IPS-18c (cell line): ENCODE data around the gene EEF2.

Experiments
- H3K4me3 ChIP-seq: 2 replicates; pipeline ENCODE4 v1.7.0; 2013; ENCODE audit warnings: low read depth, mild to moderate bottlenecking, low read length, moderate library complexity; ENCODE audit not compliant: insufficient read depth
- H3K9me3 ChIP-seq: one replicate; pipeline ENCODE4 v1.6.1; 2013; ENCODE audit warnings: mild to moderate bottlenecking, low read length, moderate library complexity; ENCODE audit not compliant: control insufficient read depth, insufficient read depth

The EEF2 gene

GRCh38 chr19:3984908-3985642, at the start of gene EEF2:
TSS of gene EEF2 (minus strand) at chr19:3985463. CDS start at chr19:3985380, 83 bp downstream.
- H3K4me3 ChIP-seq, result peak within 1 kb of the TSS; percentile 92
- H3K9me3 ChIP-seq, result no peaks in the 10 kb centered on the region

- Histone ChIP-seq H3K4me3 (no peak overlapping the region), H3K9me3 (peaks cover 3% of the 10 kb centered on the region)
Measured at GRCh38 chr19:4034048-4035017, 49.1 kb upstream of the EEF2 start.

- Histone ChIP-seq H3K9me3 (peaks cover 3% of the 10 kb centered on the region), H3K4me3 (no peak overlapping the region)
Measured at GRCh38 chr19:4033028-4033956, 48.0 kb upstream of the EEF2 start.

GRCh38 chr19:4032436-4032835, 47.2 kb upstream of the EEF2 start:
- Histone ChIP-seq H3K4me3 (no peak overlapping the region), H3K9me3 (peaks cover 3% of the 10 kb centered on the region)

- Histone ChIP-seq H3K9me3 (peaks cover 3% of the 10 kb centered on the region), H3K4me3 (no peak overlapping the region)
Measured at GRCh38 chr19:4031420-4031819, 46.2 kb upstream of the EEF2 start.

GRCh38 chr19:4030981-4031380, 45.7 kb upstream of the EEF2 start:
- H3K9me3 ChIP-seq, result peaks cover 3% of the 10 kb centered on the region
- H3K4me3 ChIP-seq, result no peak overlapping the region

- Histone ChIP-seq H3K9me3 (peaks cover 1% of the 10 kb centered on the region), H3K4me3 (no peak overlapping the region)
Measured at GRCh38 chr19:4030552-4030951, 45.3 kb upstream of the EEF2 start.

GRCh38 chr19:4029247-4029614, 44.0 kb upstream of the EEF2 start:
- Histone ChIP-seq H3K9me3 (no peaks in the 10 kb centered on the region), H3K4me3 (no peak overlapping the region)

GRCh38 chr19:4028334-4029246, 43.3 kb upstream of the EEF2 start:
- H3K4me3 ChIP-seq, result no peak overlapping the region
- H3K9me3 ChIP-seq, result no peaks in the 10 kb centered on the region

GRCh38 chr19:4027146-4027545, 41.9 kb upstream of the EEF2 start:
- H3K9me3 ChIP-seq, result no peaks in the 10 kb centered on the region

GRCh38 chr19:4025317-4025716, 40.1 kb upstream of the EEF2 start:
- H3K4me3 ChIP-seq, result no peak overlapping the region
- no peaks in the 10 kb centered on the region for H3K9me3 ChIP-seq

More at GRCh38 chr19:4027146-4027545, 41.9 kb upstream of the EEF2 start:
- no peak overlapping the region for H3K4me3 ChIP-seq

GRCh38 chr19:4023600-4024398, 38.5 kb upstream of the EEF2 start:
- Histone ChIP-seq H3K4me3 (no peak overlapping the region), H3K9me3 (no peaks in the 10 kb centered on the region)

GRCh38 chr19:4019578-4019977, 34.3 kb upstream of the EEF2 start:
- no peak overlapping the region for H3K4me3 ChIP-seq
- no peaks in the 10 kb centered on the region for H3K9me3 ChIP-seq

- Histone ChIP-seq H3K4me3 (no peak overlapping the region), H3K9me3 (no peaks in the 10 kb centered on the region)
Measured at GRCh38 chr19:4018775-4019504, 33.7 kb upstream of the EEF2 start.

GRCh38 chr19:4018140-4018613, 32.9 kb upstream of the EEF2 start:
- no peaks in the 10 kb centered on the region for H3K9me3 ChIP-seq
- no peak overlapping the region for H3K4me3 ChIP-seq
